ENCODE measurements around the gene KCNN3.

Gene KCNN3

GRCh38 chr1:154840269-154841176 lies 29.6 kb downstream of the KCNN3 start:
- no peak for DNase-seq (ENCODE audit: low read depth)

GRCh38 chr1:154839691-154840090 lies 30.4 kb downstream of the KCNN3 start:
- no peak for DNase-seq (ENCODE audit: low read depth)

- DNase-seq (ENCODE audit: low read depth), result no peak
Observed at GRCh38 chr1:154838988-154839387, 31.1 kb downstream of the KCNN3 start.

- DNase-seq (ENCODE audit: low read depth), result no peak
Observed at GRCh38 chr1:154838461-154838860, 31.6 kb downstream of the KCNN3 start.

GRCh38 chr1:154837672-154838171 lies 32.4 kb downstream of the KCNN3 start:
- no peak for DNase-seq (ENCODE audit: low read depth)

- DNase-seq (ENCODE audit: low read depth), result no peak
Observed at GRCh38 chr1:154837034-154837671, 32.9 kb downstream of the KCNN3 start.

GRCh38 chr1:154835531-154836324 lies 34.4 kb downstream of the KCNN3 start:
- no peak for DNase-seq (ENCODE audit: low read depth)

GRCh38 chr1:154833841-154834240 lies 36.2 kb downstream of the KCNN3 start:
- no peak for DNase-seq (ENCODE audit: low read depth)

GRCh38 chr1:154833209-154833608 lies 36.9 kb downstream of the KCNN3 start:
- no peak for DNase-seq (ENCODE audit: low read depth)

- DNase-seq (ENCODE audit: low read depth), result no peak
Observed at GRCh38 chr1:154832384-154832783, 37.7 kb downstream of the KCNN3 start.

GRCh38 chr1:154831462-154831861 lies 38.6 kb downstream of the KCNN3 start:
- no peak for DNase-seq (ENCODE audit: low read depth)

GRCh38 chr1:154829062-154829461 lies 41.0 kb downstream of the KCNN3 start:
- no peak for DNase-seq (ENCODE audit: low read depth)

- no peak for DNase-seq (ENCODE audit: low read depth)
Observed at GRCh38 chr1:154824179-154825000, 45.7 kb downstream of the KCNN3 start.

GRCh38 chr1:154822717-154823116 lies 47.4 kb downstream of the KCNN3 start:
- no peak for DNase-seq (ENCODE audit: low read depth)

GRCh38 chr1:154822233-154822632 lies 47.8 kb downstream of the KCNN3 start:
- no peak for DNase-seq (ENCODE audit: low read depth)

- no peak for DNase-seq (ENCODE audit: low read depth)
Observed at GRCh38 chr1:154821083-154821482, 49.0 kb downstream of the KCNN3 start.

- no peak for DNase-seq (ENCODE audit: low read depth)
Observed at GRCh38 chr1:154820646-154821045, 49.4 kb downstream of the KCNN3 start.

GRCh38 chr1:154819628-154820590 lies 50.2 kb downstream of the KCNN3 start:
- no peak for DNase-seq (ENCODE audit: low read depth)

GRCh38 chr1:154818911-154819310 lies 51.2 kb downstream of the KCNN3 start:
- DNase-seq (ENCODE audit: low read depth), result no peak

GRCh38 chr1:154816937-154817336 lies 53.1 kb downstream of the KCNN3 start:
- DNase-seq (ENCODE audit: low read depth), result no peak

All from activated T-cell treated with anti-CD3 and anti-CD28 coated beads for 48 hours (primary cell).